ENCODE measurements around the gene HDGFL2.

DNA sequence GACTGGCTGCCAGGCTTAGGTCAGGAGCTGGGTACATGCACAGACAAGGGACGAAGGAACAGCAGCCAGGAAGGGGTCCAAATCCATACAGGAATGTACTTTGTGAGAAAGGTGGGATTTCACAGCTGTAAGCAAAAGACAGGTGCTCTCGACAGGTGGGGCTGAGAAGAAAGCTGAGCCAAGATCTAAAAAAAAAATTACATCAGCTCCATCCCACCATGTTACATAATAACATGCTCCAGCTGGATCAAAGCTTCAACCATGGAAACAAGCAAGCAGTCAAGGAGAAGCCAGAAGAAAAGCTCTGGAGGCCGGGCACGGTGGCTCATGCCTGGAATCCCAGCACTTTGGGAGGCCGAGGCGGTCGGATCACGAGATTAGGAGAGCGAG lies 22.5 kb upstream of the HDGFL2 start:
- TF ChIP-seq CTCF (IDR thresholded peaks at IDR 0.05; ENCODE audit: low read depth, low read length, missing input control) (no peak), TAF1 (conservative IDR thresholded peaks at IDR 0.05) (no peak), JUND (IDR thresholded peaks at IDR 0.05) (no peak), YY1 (IDR thresholded peaks at IDR 0.05) (no peak), MAX (IDR thresholded peaks at IDR 0.05) (no peak)
- TF ChIP-seq, protein P1, sequence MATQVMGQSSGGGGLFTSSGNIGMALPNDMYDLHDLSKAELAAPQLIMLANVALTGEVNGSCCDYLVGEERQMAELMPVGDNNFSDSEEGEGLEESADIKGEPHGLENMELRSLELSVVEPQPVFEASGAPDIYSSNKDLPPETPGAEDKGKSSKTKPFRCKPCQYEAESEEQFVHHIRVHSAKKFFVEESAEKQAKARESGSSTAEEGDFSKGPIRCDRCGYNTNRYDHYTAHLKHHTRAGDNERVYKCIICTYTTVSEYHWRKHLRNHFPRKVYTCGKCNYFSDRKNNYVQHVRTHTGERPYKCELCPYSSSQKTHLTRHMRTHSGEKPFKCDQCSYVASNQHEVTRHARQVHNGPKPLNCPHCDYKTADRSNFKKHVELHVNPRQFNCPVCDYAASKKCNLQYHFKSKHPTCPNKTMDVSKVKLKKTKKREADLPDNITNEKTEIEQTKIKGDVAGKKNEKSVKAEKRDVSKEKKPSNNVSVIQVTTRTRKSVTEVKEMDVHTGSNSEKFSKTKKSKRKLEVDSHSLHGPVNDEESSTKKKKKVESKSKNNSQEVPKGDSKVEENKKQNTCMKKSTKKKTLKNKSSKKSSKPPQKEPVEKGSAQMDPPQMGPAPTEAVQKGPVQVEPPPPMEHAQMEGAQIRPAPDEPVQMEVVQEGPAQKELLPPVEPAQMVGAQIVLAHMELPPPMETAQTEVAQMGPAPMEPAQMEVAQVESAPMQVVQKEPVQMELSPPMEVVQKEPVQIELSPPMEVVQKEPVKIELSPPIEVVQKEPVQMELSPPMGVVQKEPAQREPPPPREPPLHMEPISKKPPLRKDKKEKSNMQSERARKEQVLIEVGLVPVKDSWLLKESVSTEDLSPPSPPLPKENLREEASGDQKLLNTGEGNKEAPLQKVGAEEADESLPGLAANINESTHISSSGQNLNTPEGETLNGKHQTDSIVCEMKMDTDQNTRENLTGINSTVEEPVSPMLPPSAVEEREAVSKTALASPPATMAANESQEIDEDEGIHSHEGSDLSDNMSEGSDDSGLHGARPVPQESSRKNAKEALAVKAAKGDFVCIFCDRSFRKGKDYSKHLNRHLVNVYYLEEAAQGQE (IDR thresholded peaks at IDR 0.05), result no peak

Measured in liver (tissue), 3 donors.